ENCODE data around the gene MVP.

MVP gene

GRCh38 chr16:29805232-29806098 lies 14.8 kb upstream of the MVP start:
- peak; percentile 94 for DNase-seq (ENCODE audit: low spot score)
- in situ Hi-C loops (cut with MboI; ENCODE audit: low sequenced_read_pairs, unreplicated experiment): no loop called here
- TF ChIP-seq CTCF (IDR thresholded peaks at IDR 0.05; ENCODE audit: borderline replicate concordance, control extremely low read depth, extremely low read depth, insufficient read depth, missing control alignments): no peak

GRCh38 chr16:29806099-29806579 lies 14.1 kb upstream of the MVP start, which contains the start of gene MAZ:
MAZ (plus strand) TSS chr16:29806529; CDS start chr16:29806702, 173 bp downstream.
- peak; percentile 83 for DNase-seq (ENCODE audit: low spot score)
- in situ Hi-C loops (cut with MboI; ENCODE audit: low sequenced_read_pairs, unreplicated experiment): no loop called here
- TF ChIP-seq CTCF (IDR thresholded peaks at IDR 0.05; ENCODE audit: borderline replicate concordance, control extremely low read depth, extremely low read depth, insufficient read depth, missing control alignments): no peak

- no peak for TF ChIP-seq CTCF (IDR thresholded peaks at IDR 0.05; ENCODE audit: borderline replicate concordance, control extremely low read depth, extremely low read depth, insufficient read depth, missing control alignments)
- in situ Hi-C loops (cut with MboI; ENCODE audit: low sequenced_read_pairs, unreplicated experiment): no loop called here
- no peak for DNase-seq (ENCODE audit: low spot score)
Measured at GRCh38 chr16:29806641-29807425, 13.4 kb upstream of the MVP start.

- TF ChIP-seq CTCF (IDR thresholded peaks at IDR 0.05; ENCODE audit: borderline replicate concordance, control extremely low read depth, extremely low read depth, insufficient read depth, missing control alignments): peak; percentile 71
- in situ Hi-C loops (cut with MboI; ENCODE audit: low sequenced_read_pairs, unreplicated experiment): no loop called here
- peak; percentile 83 for DNase-seq (ENCODE audit: low spot score)
Measured at GRCh38 chr16:29807426-29808218, 12.6 kb upstream of the MVP start.

- TF ChIP-seq CTCF (IDR thresholded peaks at IDR 0.05; ENCODE audit: borderline replicate concordance, control extremely low read depth, extremely low read depth, insufficient read depth, missing control alignments): no peak
- DNase-seq (ENCODE audit: low spot score): no peak
- in situ Hi-C loops (cut with MboI; ENCODE audit: low sequenced_read_pairs, unreplicated experiment): no loop called here
Measured at GRCh38 chr16:29808219-29808900, 11.9 kb upstream of the MVP start.

All from GM13976 (cell line).